Transverse colon (tissue), 4 donors: ENCODE measurements around the gene ZBTB16. TPM values are rescaled to one million over a fixed set of nuclear protein-coding genes. Genes with fewer than 3 reads are reported as not detected.

ENCODE experiments used
- DNase-seq: peaks from one replicate; pipeline ENCODE4 v3.0.0-alpha.2; 2019
- H3K27ac ChIP-seq, 4 donors: fragments of 200-600 bp; sonication (generic); 2 replicates each; pipeline ENCODE4 v1.5.1; 2016 to 2018; ENCODE audit warnings: inconsistent platforms in 4 of 4
- H3K27me3 ChIP-seq: fragments of 200-600 bp; sonication (generic); 2 replicates; pipeline ENCODE4 v1.5.1; 2017; ENCODE audit warnings: inconsistent platforms
- H3K36me3 ChIP-seq, 4 donors: fragments of 200-600 bp; sonication (generic); 2 replicates each; pipeline ENCODE4 v1.5.1; 2017 to 2019; ENCODE audit warnings: inconsistent platforms in 4 of 4
- H3K4me1 ChIP-seq, 4 donors: fragments of 200-600 bp; sonication (generic); 2 replicates each; pipeline ENCODE4 v1.5.1; 2017 to 2020; ENCODE audit warnings: inconsistent platforms in 4 of 4
- H3K4me3 ChIP-seq, 4 donors: fragments of 200-600 bp; sonication (generic); 1 replicate in 1 of 4; 2 replicates in 3 of 4; pipeline versions ENCODE4 v1.5.1 to v1.6.1; 2017 to 2019; ENCODE audit warnings: inconsistent platforms in 4 of 4
- H3K9me3 ChIP-seq, 2 donors: fragments of 200-600 bp; sonication (generic); 2 replicates each; pipeline ENCODE4 v1.5.1; 2017 to 2019; ENCODE audit warnings: inconsistent platforms in 2 of 2
- CTCF ChIP-seq, 5 experiments: fragments of 200-600 bp in 3 of 5; fragments of 450-650 bp in 2 of 5; sonication (generic) in 3 of 5; IDR thresholded peaks; 1 replicate in 2 of 5; 2 replicates in 3 of 5; pipeline ENCODE4 v1.5.1; 2016 to 2017; ENCODE audit warnings: antibody characterized with exemption in 5 of 5, inconsistent platforms in 3 of 5, mild to moderate bottlenecking in 2 of 5, moderate library complexity in 1 of 5
- EP300 ChIP-seq: sonication (generic); formaldehyde crosslinking; IDR thresholded peaks from one replicate; pipeline ENCODE4 v1.6.1; 2017; ENCODE audit warnings: antibody characterized with exemption, low read depth
- POLR2A ChIP-seq: fragments of 450-650 bp; IDR thresholded peaks from one replicate; pipeline ENCODE4 v1.6.1; 2016; ENCODE audit warnings: antibody characterized with exemption, mild to moderate bottlenecking, moderate library complexity
- POLR2AphosphoS5 ChIP-seq, 3 donors: sonication (generic); formaldehyde crosslinking; IDR thresholded peaks; one replicate each; pipeline ENCODE4 v1.6.1; 2016; ENCODE audit warnings: antibody characterized with exemption in 3 of 3
- WGBS, 2 donors: methylation state at CpG; one replicate each; pipeline ENCODE4 v1.1.5; 2018; ENCODE audit warnings: low coverage in 1 of 2; 5-methylcytosine and 5-hydroxymethylcytosine counted together
- in situ Hi-C, 4 donors: fragments of 200-750 bp; cut with MboI; loops; one replicate each; pipeline versions ENCODE4 v1.15.0 to v1.15.1; 2017; ENCODE audit warnings: low sequenced_read_pairs in 3 of 4, low pct_ligation_motif_present in 1 of 4, low pct_unique_long_range_greater_than_20kb in 1 of 4
- intact Hi-C: fragments of 100-400 bp; cut with DNase I; formaldehyde crosslinking; loops from one replicate; pipeline ENCODE4 v1.15.1; 2023; ENCODE audit warnings: low total_unique reads
- total RNA-seq, 4 donors: library from RNA; depleted of rRNA; stranded (reverse); fragments of >200 nt; gene quantifications; one replicate each; pipeline ENCODE4 v1.1.0, GENCODE V29; 2016

The ZBTB16 gene
- total RNA-seq, 4 donors from 2014 or later, result 108 to 271 (median 155) TPM

GRCh38 chr11:114052160-114052559 lies 7.4 kb upstream of the ZBTB16 start:
- H3K27ac ChIP-seq, result peak overlapping the region; percentile 26 to 70 (median 52)
- peak; percentile 62 for DNase-seq
- H3K4me1 ChIP-seq, result peaks cover 0 to 15% (median 3%) of the 10 kb centered on the region in 4 donors
- TF ChIP-seq POLR2AphosphoS5 (IDR thresholded peaks at IDR 0.05) (peak in 2 of 3 donors; percentile 33 to 54), EP300 (peak; percentile 94), POLR2A (no peak), CTCF (IDR thresholded peaks at IDR 0.05) (no peak)
- no peaks in the 10 kb centered on the region for H3K9me3 ChIP-seq
- no peaks in the 10 kb centered on the region for H3K36me3 ChIP-seq
- H3K27me3 ChIP-seq, result no peaks in the 10 kb centered on the region
- intact Hi-C loops, result no loop called here
- no peak overlapping the region for H3K4me3 ChIP-seq
- 51 to 63% methylated on average over 5 of the region's 5 CpGs for WGBS, 2 donors
- in situ Hi-C loops, result no loop called here

- in situ Hi-C loops (no loop called here), intact Hi-C loops (no loop called here)
- H3K27ac ChIP-seq, result no peak overlapping the region
- H3K27me3 ChIP-seq, result peaks cover 11% of the 10 kb centered on the region
- H3K4me1 ChIP-seq, result peaks cover under 1 to 20% (median 7%) of the 10 kb centered on the region in 4 donors
- H3K4me3 ChIP-seq, result no peak overlapping the region
- H3K36me3 ChIP-seq, result no peaks in the 10 kb centered on the region
- DNase-seq, result no peak
- 78% methylated on average over 2 of the region's 2 CpGs; no CpG with 5 or more reads in 1 of the 2 donors for WGBS, 2 donors
- TF ChIP-seq EP300 (no peak), POLR2AphosphoS5 (IDR thresholded peaks at IDR 0.05) (no peak), POLR2A (no peak), CTCF (IDR thresholded peaks at IDR 0.05) (no peak)
- H3K9me3 ChIP-seq, result no peaks in the 10 kb centered on the region
Measured at GRCh38 chr11:114053406-114053805, 6.1 kb upstream of the ZBTB16 start.

- Histone ChIP-seq H3K36me3 (no peaks in the 10 kb centered on the region), H3K9me3 (no peaks in the 10 kb centered on the region), H3K4me3 (no peak overlapping the region), H3K27ac (no peak overlapping the region), H3K27me3 (peaks cover 12% of the 10 kb centered on the region), H3K4me1 (peaks cover 7 to 27% (median 12%) of the 10 kb centered on the region in 4 donors)
- TF ChIP-seq POLR2A, result no peak
- no peak for TF ChIP-seq EP300
- TF ChIP-seq CTCF (IDR thresholded peaks at IDR 0.05), result no peak
- no peak for TF ChIP-seq POLR2AphosphoS5 (IDR thresholded peaks at IDR 0.05)
- intact Hi-C loops (loop anchor here (5.0 kb wide), 1 partner anchor 202 kb away; no protein-coding TSS in a partner anchor), in situ Hi-C loops (no loop called here)
- no peak for DNase-seq
- 80 to 83% methylated on average over 2 to 3 of the region's 3 CpGs for WGBS, 2 donors
Measured at GRCh38 chr11:114054806-114055205, 4.7 kb upstream of the ZBTB16 start.

- H3K4me1 ChIP-seq, result peaks cover 7 to 29% (median 13%) of the 10 kb centered on the region in 4 donors
- H3K27ac ChIP-seq, result no peak overlapping the region
- DNase-seq, result no peak
- no peaks in the 10 kb centered on the region for H3K9me3 ChIP-seq
- no peak for TF ChIP-seq CTCF (IDR thresholded peaks at IDR 0.05)
- no peak for TF ChIP-seq EP300
- TF ChIP-seq POLR2A, result no peak
- TF ChIP-seq POLR2AphosphoS5 (IDR thresholded peaks at IDR 0.05), result no peak
- intact Hi-C loops, result loop anchor here (5.0 kb wide), 1 partner anchor 201 kb away; no protein-coding TSS in a partner anchor
- in situ Hi-C loops, result no loop called here
- peaks cover 12% of the 10 kb centered on the region for H3K27me3 ChIP-seq
- H3K36me3 ChIP-seq, result no peaks in the 10 kb centered on the region
- no peak overlapping the region for H3K4me3 ChIP-seq
Measured at GRCh38 chr11:114056409-114056808, 3.1 kb upstream of the ZBTB16 start.
